ENCODE data around the gene SEC23B.
"Not testable (repeated sequence)": the region's sequence is repeated elsewhere in the genome, so short reads cannot be mapped to it uniquely, and the experiment has no call there.

The SEC23B gene

GRCh38 chr20:18513208-18513607 is 5.5 kb downstream of the SEC23B start:
- no peak for DNase-seq (ENCODE audit: low spot score)
- no CpG with 5 or more reads among the region's 7 CpGs for WGBS, 2 donors (ENCODE audit: extremely low coverage in 2 of 2, insufficient read length in 2 of 2, insufficient replicate concordance in 1 of 2)
- Histone ChIP-seq H2BK12ac (ENCODE audit: low read length) (no peak overlapping the region), H3K4me1 (ENCODE audit: control insufficient read depth in 2 of 2, insufficient read depth in 1 of 2, low read depth in 1 of 2, low read length in 2 of 2) (peaks cover 2 to 3% of the 10 kb centered on the region in 2 donors), H3K27ac (replicated peaks; ENCODE audit: low read length) (no peak overlapping the region), H3K14ac (ENCODE audit: low read length) (no peak overlapping the region), H2AFZ (ENCODE audit: low read length) (no peak overlapping the region), H3K4me2 (ENCODE audit: insufficient read depth, low read length, poor library complexity, severe bottlenecking) (no peak overlapping the region), H2AK5ac (ENCODE audit: low read depth, low read length) (no peak overlapping the region), H3K9ac (ENCODE audit: low read depth, low read length, poor library complexity) (no peak overlapping the region), H2BK5ac (ENCODE audit: low read length) (no peak overlapping the region), H2BK15ac (ENCODE audit: low read length) (no peak overlapping the region), H3K79me1 (ENCODE audit: low read depth, low read length) (no peaks in the 10 kb centered on the region), H4K91ac (ENCODE audit: low read depth, low read length, poor library complexity) (no peak overlapping the region), H3K18ac (ENCODE audit: low read length) (no peak overlapping the region), H3K4me3 (ENCODE audit: low read length in 2 of 2) (no peak overlapping the region), H3K23ac (ENCODE audit: low read depth, low read length, poor library complexity) (no peak overlapping the region), H3K27me3 (ENCODE audit: control insufficient read depth in 3 of 3, insufficient read depth in 3 of 3, low read depth in 1 of 3, low read length in 3 of 3) (no peaks in the 10 kb centered on the region), H3K4ac (ENCODE audit: low read length) (no peak overlapping the region), H3K9me3 (replicated peaks in 1 of 2; ENCODE audit: control insufficient read depth in 2 of 2, insufficient read depth in 1 of 2, low read depth in 1 of 2, low read length in 2 of 2) (peaks cover 0 to 3% of the 10 kb centered on the region in 2 donors), H4K8ac (ENCODE audit: low read depth, low read length) (no peak overlapping the region), H2BK120ac (ENCODE audit: low read depth, low read length) (no peak overlapping the region), H3K36me3 (replicated peaks in 1 of 2; ENCODE audit: control insufficient read depth in 2 of 2, insufficient read depth in 2 of 2, low read length in 2 of 2) (peaks cover 12 to 76% of the 10 kb centered on the region in 2 donors)

- Histone ChIP-seq H2BK5ac (ENCODE audit: low read length) (no peak overlapping the region), H4K91ac (ENCODE audit: low read depth, low read length, poor library complexity) (no peak overlapping the region), H3K4me2 (ENCODE audit: insufficient read depth, low read length, poor library complexity, severe bottlenecking) (no peak overlapping the region), H4K8ac (ENCODE audit: low read depth, low read length) (no peak overlapping the region), H3K27ac (replicated peaks; ENCODE audit: low read length) (no peak overlapping the region), H3K36me3 (replicated peaks in 1 of 2; ENCODE audit: control insufficient read depth in 2 of 2, insufficient read depth in 2 of 2, low read length in 2 of 2) (peaks cover 12 to 75% of the 10 kb centered on the region in 2 donors), H3K4ac (ENCODE audit: low read length) (no peak overlapping the region), H2BK120ac (ENCODE audit: low read depth, low read length) (no peak overlapping the region), H3K79me1 (ENCODE audit: low read depth, low read length) (no peaks in the 10 kb centered on the region), H3K27me3 (ENCODE audit: control insufficient read depth in 3 of 3, insufficient read depth in 3 of 3, low read depth in 1 of 3, low read length in 3 of 3) (no peaks in the 10 kb centered on the region), H2BK12ac (ENCODE audit: low read length) (no peak overlapping the region), H3K4me1 (ENCODE audit: control insufficient read depth in 2 of 2, insufficient read depth in 1 of 2, low read depth in 1 of 2, low read length in 2 of 2) (no peaks in the 10 kb centered on the region), H2BK15ac (ENCODE audit: low read length) (no peak overlapping the region), H3K23ac (ENCODE audit: low read depth, low read length, poor library complexity) (no peak overlapping the region), H3K18ac (ENCODE audit: low read length) (no peak overlapping the region), H2AK5ac (ENCODE audit: low read depth, low read length) (no peak overlapping the region), H3K9me3 (replicated peaks in 1 of 2; ENCODE audit: control insufficient read depth in 2 of 2, insufficient read depth in 1 of 2, low read depth in 1 of 2, low read length in 2 of 2) (peaks cover 0 to 3% of the 10 kb centered on the region in 2 donors), H2AFZ (ENCODE audit: low read length) (no peak overlapping the region), H3K14ac (ENCODE audit: low read length) (no peak overlapping the region), H3K9ac (ENCODE audit: low read depth, low read length, poor library complexity) (no peak overlapping the region), H3K4me3 (ENCODE audit: low read length in 2 of 2) (no peak overlapping the region)
- no CpG with 5 or more reads among the region's 5 CpGs for WGBS, 2 donors (ENCODE audit: extremely low coverage in 2 of 2, insufficient read length in 2 of 2, insufficient replicate concordance in 1 of 2)
- DNase-seq (ENCODE audit: low spot score): no peak
Observed at GRCh38 chr20:18514127-18514526, 6.4 kb downstream of the SEC23B start.

GRCh38 chr20:18515973-18516372 is 8.2 kb downstream of the SEC23B start:
- Histone ChIP-seq H3K36me3 (replicated peaks in 1 of 2; ENCODE audit: control insufficient read depth in 2 of 2, insufficient read depth in 2 of 2, low read length in 2 of 2) (peaks cover 7 to 60% of the 10 kb centered on the region in 2 donors), H4K8ac (ENCODE audit: low read depth, low read length) (no peak overlapping the region), H3K14ac (ENCODE audit: low read length) (no peak overlapping the region), H3K9ac (ENCODE audit: low read depth, low read length, poor library complexity) (no peak overlapping the region), H2BK12ac (ENCODE audit: low read length) (no peak overlapping the region), H2BK5ac (ENCODE audit: low read length) (no peak overlapping the region), H3K27me3 (ENCODE audit: control insufficient read depth in 3 of 3, insufficient read depth in 3 of 3, low read depth in 1 of 3, low read length in 3 of 3) (no peaks in the 10 kb centered on the region), H2AFZ (ENCODE audit: low read length) (no peak overlapping the region), H3K4me3 (ENCODE audit: low read length in 2 of 2) (no peak overlapping the region), H3K4me2 (ENCODE audit: insufficient read depth, low read length, poor library complexity, severe bottlenecking) (no peak overlapping the region), H3K4ac (ENCODE audit: low read length) (no peak overlapping the region), H2BK15ac (ENCODE audit: low read length) (no peak overlapping the region), H3K4me1 (ENCODE audit: control insufficient read depth in 2 of 2, insufficient read depth in 1 of 2, low read depth in 1 of 2, low read length in 2 of 2) (no peaks in the 10 kb centered on the region), H2BK120ac (ENCODE audit: low read depth, low read length) (no peak overlapping the region), H3K27ac (replicated peaks; ENCODE audit: low read length) (no peak overlapping the region), H3K9me3 (replicated peaks in 1 of 2; ENCODE audit: control insufficient read depth in 2 of 2, insufficient read depth in 1 of 2, low read depth in 1 of 2, low read length in 2 of 2) (peaks cover 0 to 3% of the 10 kb centered on the region in 2 donors), H4K91ac (ENCODE audit: low read depth, low read length, poor library complexity) (no peak overlapping the region), H3K79me1 (ENCODE audit: low read depth, low read length) (no peaks in the 10 kb centered on the region), H3K18ac (ENCODE audit: low read length) (no peak overlapping the region), H2AK5ac (ENCODE audit: low read depth, low read length) (no peak overlapping the region), H3K23ac (ENCODE audit: low read depth, low read length, poor library complexity) (no peak overlapping the region)
- DNase-seq (ENCODE audit: low spot score): no peak

- not testable (repeated sequence) for H2BK120ac ChIP-seq (ENCODE audit: low read depth, low read length); H3K4me3 ChIP-seq (ENCODE audit: low read length in 2 of 2); H4K91ac ChIP-seq (ENCODE audit: low read depth, low read length, poor library complexity); H3K14ac ChIP-seq (ENCODE audit: low read length); H3K27me3 ChIP-seq (ENCODE audit: control insufficient read depth in 3 of 3, insufficient read depth in 3 of 3, low read depth in 1 of 3, low read length in 3 of 3); H2BK5ac ChIP-seq (ENCODE audit: low read length); H2BK12ac ChIP-seq (ENCODE audit: low read length); H3K27ac ChIP-seq (replicated peaks; ENCODE audit: low read length); H3K18ac ChIP-seq (ENCODE audit: low read length); H3K4me1 ChIP-seq (ENCODE audit: control insufficient read depth in 2 of 2, insufficient read depth in 1 of 2, low read depth in 1 of 2, low read length in 2 of 2); H3K9ac ChIP-seq (ENCODE audit: low read depth, low read length, poor library complexity); H3K9me3 ChIP-seq (replicated peaks in 1 of 2; ENCODE audit: control insufficient read depth in 2 of 2, insufficient read depth in 1 of 2, low read depth in 1 of 2, low read length in 2 of 2); H3K4me2 ChIP-seq (ENCODE audit: insufficient read depth, low read length, poor library complexity, severe bottlenecking); H2AK5ac ChIP-seq (ENCODE audit: low read depth, low read length); DNase-seq (ENCODE audit: low spot score); H2BK15ac ChIP-seq (ENCODE audit: low read length); H4K8ac ChIP-seq (ENCODE audit: low read depth, low read length); H3K4ac ChIP-seq (ENCODE audit: low read length); H2AFZ ChIP-seq (ENCODE audit: low read length); H3K79me1 ChIP-seq (ENCODE audit: low read depth, low read length); H3K23ac ChIP-seq (ENCODE audit: low read depth, low read length, poor library complexity)
- H3K36me3 ChIP-seq (replicated peaks in 1 of 2; ENCODE audit: control insufficient read depth in 2 of 2, insufficient read depth in 2 of 2, low read length in 2 of 2): peaks cover 12 to 47% of the 10 kb centered on the region in 2 donors
- no CpG with 5 or more reads among the region's 9 CpGs for WGBS, 2 donors (ENCODE audit: extremely low coverage in 2 of 2, insufficient read length in 2 of 2, insufficient replicate concordance in 1 of 2)
Observed at GRCh38 chr20:18522066-18522465, 14.3 kb downstream of the SEC23B start.
